ENCODE data around the gene NKX2-2.

DNA sequence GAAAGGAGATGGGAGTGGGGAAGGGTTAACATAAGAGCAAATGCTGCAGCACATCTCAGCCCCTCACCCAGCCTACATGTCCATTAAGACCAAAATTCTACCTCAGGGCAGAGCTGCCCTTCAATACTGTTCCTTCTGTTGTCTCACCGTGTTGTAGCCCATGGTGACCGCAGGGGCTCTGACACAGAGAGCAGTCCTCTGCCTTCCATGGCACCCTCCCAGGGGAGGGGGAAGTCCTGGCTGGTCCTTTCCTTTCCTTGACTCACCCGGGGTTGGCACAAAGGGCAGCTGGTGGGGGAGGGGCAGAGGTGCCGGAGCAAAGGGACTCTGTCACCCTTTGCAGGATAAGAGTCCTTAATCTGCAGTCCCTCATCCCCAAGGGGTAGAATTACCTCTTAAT lies 15.2 kb downstream of the NKX2-2 start:
- TF ChIP-seq, protein P1, sequence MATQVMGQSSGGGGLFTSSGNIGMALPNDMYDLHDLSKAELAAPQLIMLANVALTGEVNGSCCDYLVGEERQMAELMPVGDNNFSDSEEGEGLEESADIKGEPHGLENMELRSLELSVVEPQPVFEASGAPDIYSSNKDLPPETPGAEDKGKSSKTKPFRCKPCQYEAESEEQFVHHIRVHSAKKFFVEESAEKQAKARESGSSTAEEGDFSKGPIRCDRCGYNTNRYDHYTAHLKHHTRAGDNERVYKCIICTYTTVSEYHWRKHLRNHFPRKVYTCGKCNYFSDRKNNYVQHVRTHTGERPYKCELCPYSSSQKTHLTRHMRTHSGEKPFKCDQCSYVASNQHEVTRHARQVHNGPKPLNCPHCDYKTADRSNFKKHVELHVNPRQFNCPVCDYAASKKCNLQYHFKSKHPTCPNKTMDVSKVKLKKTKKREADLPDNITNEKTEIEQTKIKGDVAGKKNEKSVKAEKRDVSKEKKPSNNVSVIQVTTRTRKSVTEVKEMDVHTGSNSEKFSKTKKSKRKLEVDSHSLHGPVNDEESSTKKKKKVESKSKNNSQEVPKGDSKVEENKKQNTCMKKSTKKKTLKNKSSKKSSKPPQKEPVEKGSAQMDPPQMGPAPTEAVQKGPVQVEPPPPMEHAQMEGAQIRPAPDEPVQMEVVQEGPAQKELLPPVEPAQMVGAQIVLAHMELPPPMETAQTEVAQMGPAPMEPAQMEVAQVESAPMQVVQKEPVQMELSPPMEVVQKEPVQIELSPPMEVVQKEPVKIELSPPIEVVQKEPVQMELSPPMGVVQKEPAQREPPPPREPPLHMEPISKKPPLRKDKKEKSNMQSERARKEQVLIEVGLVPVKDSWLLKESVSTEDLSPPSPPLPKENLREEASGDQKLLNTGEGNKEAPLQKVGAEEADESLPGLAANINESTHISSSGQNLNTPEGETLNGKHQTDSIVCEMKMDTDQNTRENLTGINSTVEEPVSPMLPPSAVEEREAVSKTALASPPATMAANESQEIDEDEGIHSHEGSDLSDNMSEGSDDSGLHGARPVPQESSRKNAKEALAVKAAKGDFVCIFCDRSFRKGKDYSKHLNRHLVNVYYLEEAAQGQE (IDR thresholded peaks at IDR 0.05; ENCODE audit: insufficient read depth in 1 of 2, low read depth in 2 of 2, low read length in 2 of 2) = no peak
- TF ChIP-seq SIN3A (IDR thresholded peaks at IDR 0.05; ENCODE audit: borderline replicate concordance, insufficient read depth, low read length) (no peak), POLR2AphosphoS5 (IDR thresholded peaks at IDR 0.05; ENCODE audit: low read depth, low read length) (no peak), TAF1 (IDR thresholded peaks at IDR 0.05; ENCODE audit: borderline replicate concordance, insufficient read depth, low read length) (no peak)

Measured in PFSK-1 (cell line).